Heart left ventricle (tissue), 13 donors: ENCODE results near the gene NINL.

Experiments used
- POLR2A ChIP-seq, 2 donors: fragments of 450-650 bp; IDR thresholded peaks; one replicate each; pipeline ENCODE4 v1.6.1; 2017; ENCODE audit warnings: antibody characterized with exemption in 2 of 2, mild to moderate bottlenecking in 2 of 2, moderate library complexity in 2 of 2
- TF ChIP-seq, protein P1 (sequence below), 12 donors: fragments of 200-600 bp; sonication (generic) in 4 of 12; IDR thresholded peaks; one replicate each; pipeline versions ENCODE4 v1.5.0 to v1.8.0; 2018 to 2022; ENCODE audit warnings: antibody characterized with exemption in 12 of 12, mild to moderate bottlenecking in 5 of 12
- donor health status: ischemic (EF 13 %, LVEDD 7.1; RV severe dilation, severe dysfunction).
- donor health status: DM: no; HTN: yes; CAD: no.
- donor health status: DM: no; HTN: no; CAD: no.
- donor health status: ischemic (EF 25% LVEDD 6.9; RV normal size, moderate dysfunction).
- donor health status: ischemic (EF 25% LVEDD 5.7; RV mildly dilated, moderate dysfunction).
- donor health status: ischemic (EF 35%, LVEDD 5.7; RV mildly dilated, moderate dysfunction).
- donor health status: nonischemic (EF 11% LVEDD 7.7; RV severe dilation, severe dysfunction).
- donor health status: DM: yes; HTN: yes; CAD: no.
- donor health status: PGD.
- donor health status: ischemic (EF 29% LVEDD 5.4; RV normal size, mild dysfunction).
- donor health status: nonischemic (EF 23%, LVEDD 6.1; RV moderate dilation, normal function).

GRCh38 chr20:25622450-25623224 lies 37.3 kb upstream of the NINL start:
- TF ChIP-seq, protein P1, sequence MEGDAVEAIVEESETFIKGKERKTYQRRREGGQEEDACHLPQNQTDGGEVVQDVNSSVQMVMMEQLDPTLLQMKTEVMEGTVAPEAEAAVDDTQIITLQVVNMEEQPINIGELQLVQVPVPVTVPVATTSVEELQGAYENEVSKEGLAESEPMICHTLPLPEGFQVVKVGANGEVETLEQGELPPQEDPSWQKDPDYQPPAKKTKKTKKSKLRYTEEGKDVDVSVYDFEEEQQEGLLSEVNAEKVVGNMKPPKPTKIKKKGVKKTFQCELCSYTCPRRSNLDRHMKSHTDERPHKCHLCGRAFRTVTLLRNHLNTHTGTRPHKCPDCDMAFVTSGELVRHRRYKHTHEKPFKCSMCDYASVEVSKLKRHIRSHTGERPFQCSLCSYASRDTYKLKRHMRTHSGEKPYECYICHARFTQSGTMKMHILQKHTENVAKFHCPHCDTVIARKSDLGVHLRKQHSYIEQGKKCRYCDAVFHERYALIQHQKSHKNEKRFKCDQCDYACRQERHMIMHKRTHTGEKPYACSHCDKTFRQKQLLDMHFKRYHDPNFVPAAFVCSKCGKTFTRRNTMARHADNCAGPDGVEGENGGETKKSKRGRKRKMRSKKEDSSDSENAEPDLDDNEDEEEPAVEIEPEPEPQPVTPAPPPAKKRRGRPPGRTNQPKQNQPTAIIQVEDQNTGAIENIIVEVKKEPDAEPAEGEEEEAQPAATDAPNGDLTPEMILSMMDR (IDR thresholded peaks at IDR 0.05), result no peak
- no peak for TF ChIP-seq POLR2A (IDR thresholded peaks at IDR 0.05)
